ENCODE results near the gene AGAP3.

DNA sequence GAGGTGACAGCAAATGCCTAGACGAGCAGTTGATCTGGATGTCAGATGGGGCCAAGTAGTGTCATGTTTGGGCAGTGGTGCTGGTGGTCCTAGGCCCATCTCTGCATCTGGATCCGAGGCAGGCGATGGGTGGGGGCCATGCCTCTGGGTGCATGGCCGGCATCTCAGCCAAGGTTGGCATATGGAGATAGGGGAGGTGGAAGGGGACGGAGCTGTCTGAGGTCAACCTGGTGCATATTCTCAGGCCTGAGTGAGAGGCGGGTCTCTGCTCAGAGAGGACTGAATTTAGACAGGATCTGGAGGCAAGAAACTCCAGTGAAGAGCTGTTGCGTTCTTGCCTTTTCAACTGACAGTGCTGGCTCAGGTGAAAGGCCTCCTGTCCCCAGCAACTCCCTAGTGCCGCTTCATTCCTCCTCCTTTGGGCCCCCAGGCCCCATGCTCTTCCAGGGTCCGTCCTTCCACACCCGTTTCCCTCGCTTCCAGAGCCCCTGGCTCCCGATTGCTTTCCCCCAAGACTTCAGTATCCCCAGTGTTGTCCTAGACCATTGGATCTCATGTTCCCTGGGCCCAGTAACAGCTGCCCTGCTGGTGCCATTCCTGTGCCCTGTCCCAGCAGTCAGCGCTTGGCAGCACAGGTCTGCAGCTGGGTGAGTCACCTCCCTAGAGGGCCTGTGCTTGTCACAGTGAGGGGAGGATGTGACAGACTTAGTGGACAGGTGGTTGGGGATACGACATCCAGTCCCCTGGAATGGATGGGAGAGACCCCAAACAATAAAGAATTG is 48.7 kb downstream of the AGAP3 start:
- TF ChIP-seq, protein P1, sequence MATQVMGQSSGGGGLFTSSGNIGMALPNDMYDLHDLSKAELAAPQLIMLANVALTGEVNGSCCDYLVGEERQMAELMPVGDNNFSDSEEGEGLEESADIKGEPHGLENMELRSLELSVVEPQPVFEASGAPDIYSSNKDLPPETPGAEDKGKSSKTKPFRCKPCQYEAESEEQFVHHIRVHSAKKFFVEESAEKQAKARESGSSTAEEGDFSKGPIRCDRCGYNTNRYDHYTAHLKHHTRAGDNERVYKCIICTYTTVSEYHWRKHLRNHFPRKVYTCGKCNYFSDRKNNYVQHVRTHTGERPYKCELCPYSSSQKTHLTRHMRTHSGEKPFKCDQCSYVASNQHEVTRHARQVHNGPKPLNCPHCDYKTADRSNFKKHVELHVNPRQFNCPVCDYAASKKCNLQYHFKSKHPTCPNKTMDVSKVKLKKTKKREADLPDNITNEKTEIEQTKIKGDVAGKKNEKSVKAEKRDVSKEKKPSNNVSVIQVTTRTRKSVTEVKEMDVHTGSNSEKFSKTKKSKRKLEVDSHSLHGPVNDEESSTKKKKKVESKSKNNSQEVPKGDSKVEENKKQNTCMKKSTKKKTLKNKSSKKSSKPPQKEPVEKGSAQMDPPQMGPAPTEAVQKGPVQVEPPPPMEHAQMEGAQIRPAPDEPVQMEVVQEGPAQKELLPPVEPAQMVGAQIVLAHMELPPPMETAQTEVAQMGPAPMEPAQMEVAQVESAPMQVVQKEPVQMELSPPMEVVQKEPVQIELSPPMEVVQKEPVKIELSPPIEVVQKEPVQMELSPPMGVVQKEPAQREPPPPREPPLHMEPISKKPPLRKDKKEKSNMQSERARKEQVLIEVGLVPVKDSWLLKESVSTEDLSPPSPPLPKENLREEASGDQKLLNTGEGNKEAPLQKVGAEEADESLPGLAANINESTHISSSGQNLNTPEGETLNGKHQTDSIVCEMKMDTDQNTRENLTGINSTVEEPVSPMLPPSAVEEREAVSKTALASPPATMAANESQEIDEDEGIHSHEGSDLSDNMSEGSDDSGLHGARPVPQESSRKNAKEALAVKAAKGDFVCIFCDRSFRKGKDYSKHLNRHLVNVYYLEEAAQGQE (IDR thresholded peaks at IDR 0.05; ENCODE audit: insufficient read depth in 1 of 2, low read depth in 2 of 2, low read length in 2 of 2) = no peak
- TF ChIP-seq TAF1 (IDR thresholded peaks at IDR 0.05; ENCODE audit: borderline replicate concordance, insufficient read depth, low read length) (no peak), POLR2AphosphoS5 (IDR thresholded peaks at IDR 0.05; ENCODE audit: low read depth, low read length) (no peak)

All from PFSK-1 (cell line).